Endodermal cell (in vitro differentiated cells): ENCODE results near the gene HLF. TPM values are rescaled to one million over a fixed set of nuclear protein-coding genes. Genes with fewer than 3 reads are reported as not detected.

ENCODE experiments used
- DNase-seq: peaks from one replicate; pipeline ENCODE4 v3.0.0-alpha.2; 2017
- H3K27ac ChIP-seq: 2 replicates; pipeline ENCODE4 v1.5.1; 2013; ENCODE audit warnings: mild to moderate bottlenecking, low read depth, low read length, moderate library complexity
- H3K27me3 ChIP-seq: 2 replicates; pipeline ENCODE4 v1.6.1; 2013; ENCODE audit warnings: mild to moderate bottlenecking, low read length, moderate library complexity; ENCODE audit not compliant: insufficient read depth, control insufficient read depth, poor library complexity, severe bottlenecking
- H3K36me3 ChIP-seq: 2 replicates; pipeline ENCODE4 v1.7.0; 2013; ENCODE audit warnings: mild to moderate bottlenecking, low read length, moderate library complexity; ENCODE audit not compliant: control insufficient read depth, insufficient read depth
- H3K4me1 ChIP-seq: one replicate; pipeline ENCODE4 v1.7.0; 2013; ENCODE audit warnings: low read length; ENCODE audit not compliant: control insufficient read depth, insufficient read depth
- H3K4me3 ChIP-seq: 2 replicates; pipeline ENCODE4 v1.5.1; 2013; ENCODE audit warnings: mild to moderate bottlenecking, low read length, moderate library complexity
- H3K9ac ChIP-seq: 2 replicates; pipeline ENCODE4 v1.6.1; 2013; ENCODE audit warnings: mild to moderate bottlenecking, low read length, moderate library complexity; ENCODE audit not compliant: poor library complexity, severe bottlenecking; ENCODE audit errors: extremely low read depth
- H3K9me3 ChIP-seq: 2 replicates; pipeline ENCODE4 v1.6.1; 2013; ENCODE audit warnings: mild to moderate bottlenecking, low read length, moderate library complexity; ENCODE audit not compliant: control insufficient read depth
- H3K27ac Mint-ChIP-seq: 2 replicates; pipeline ENCODE4 v1.8.0; 2020; ENCODE audit warnings: mixed read lengths
- H3K27me3 Mint-ChIP-seq: 2 replicates; pipeline ENCODE4 v1.8.0; 2021; ENCODE audit warnings: mild to moderate bottlenecking, mixed read lengths; ENCODE audit not compliant: insufficient read depth
- H3K36me3 Mint-ChIP-seq: 2 replicates; pipeline ENCODE4 v1.8.0; 2020; ENCODE audit warnings: low read depth, mixed read lengths
- H3K4me1 Mint-ChIP-seq: 2 replicates; pipeline ENCODE4 v1.8.0; 2020; ENCODE audit warnings: mixed read lengths
- H3K4me3 Mint-ChIP-seq: 2 replicates; pipeline ENCODE4 v1.8.0; 2020; ENCODE audit warnings: mild to moderate bottlenecking, moderate library complexity, mixed read lengths
- H3K9me3 Mint-ChIP-seq: 2 replicates; pipeline ENCODE4 v1.8.0; 2020; ENCODE audit warnings: mild to moderate bottlenecking, mixed read lengths
- WGBS, 2 experiments: methylation state at CpG; one replicate each; pipeline versions ENCODE4 v1.1.5 to v1.1.7; 2013; ENCODE audit warnings: missing lambda C conversion rate in 2 of 2, mixed read lengths in 1 of 2; ENCODE audit not compliant: insufficient coverage in 1 of 2, insufficient read length in 1 of 2; 5-methylcytosine and 5-hydroxymethylcytosine counted together
- total RNA-seq, 2 donors: library from RNA; stranded (reverse); fragmentation: NEBNext Ultra II Directional in 1 of 2; extraction: Animal tissue kit (Norgen Biotek cat#: 25700) in 1 of 2; gene quantifications; 2 replicates in 1 of 2; 3 replicates in 1 of 2; pipeline ENCODE4 v1.2.1, GENCODE V29; 2021
- TF ChIP-seq, protein P1 (sequence below): fragments of 200-600 bp; sonication (generic); conservative IDR thresholded peaks from 2 replicates; pipeline ENCODE4 v1.5.0; 2021; ENCODE audit warnings: antibody characterized with exemption, mild to moderate bottlenecking

Gene HLF
- total RNA-seq, 2 donors from 2014 or later, result not detected

DNA sequence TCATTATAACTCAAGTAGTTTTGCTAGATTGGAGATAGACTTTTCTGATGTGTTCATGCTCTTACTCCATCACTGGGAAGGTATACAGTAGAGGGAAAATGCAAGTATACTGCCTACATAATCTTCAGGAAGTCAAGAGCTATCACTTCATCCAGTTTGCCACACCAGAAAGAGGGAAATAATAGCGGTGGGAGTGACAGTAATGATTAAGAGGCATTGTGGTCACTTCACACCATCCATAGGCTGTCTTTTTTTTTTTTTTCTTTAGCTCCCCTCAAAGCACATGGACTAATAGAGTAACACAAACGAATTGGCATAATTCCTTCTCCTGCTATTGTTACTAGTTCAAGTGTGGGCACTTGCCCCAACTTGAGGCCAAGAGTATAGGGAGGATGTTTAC is 28.4 kb upstream of the HLF start:
- peaks cover 47% of the 10 kb centered on the region for H3K27me3 Mint-ChIP-seq
- DNase-seq, result no peak
- Histone ChIP-seq H3K27me3 (peaks cover 37% of the 10 kb centered on the region), H3K36me3 (no peaks in the 10 kb centered on the region), H3K4me1 (no peaks in the 10 kb centered on the region), H3K27ac (no peak overlapping the region), H3K9me3 (no peaks in the 10 kb centered on the region), H3K4me3 (no peak overlapping the region), H3K9ac (no peak overlapping the region)
- H3K36me3 Mint-ChIP-seq, result no peaks in the 10 kb centered on the region
- WGBS, 2 experiments, result 92% methylated on average over 1 of the region's 2 CpGs; no CpG with 5 or more reads in 1 of the 2 experiments
- no peaks in the 10 kb centered on the region for H3K9me3 Mint-ChIP-seq
- peaks cover 12% of the 10 kb centered on the region for H3K4me1 Mint-ChIP-seq
- TF ChIP-seq, protein P1, sequence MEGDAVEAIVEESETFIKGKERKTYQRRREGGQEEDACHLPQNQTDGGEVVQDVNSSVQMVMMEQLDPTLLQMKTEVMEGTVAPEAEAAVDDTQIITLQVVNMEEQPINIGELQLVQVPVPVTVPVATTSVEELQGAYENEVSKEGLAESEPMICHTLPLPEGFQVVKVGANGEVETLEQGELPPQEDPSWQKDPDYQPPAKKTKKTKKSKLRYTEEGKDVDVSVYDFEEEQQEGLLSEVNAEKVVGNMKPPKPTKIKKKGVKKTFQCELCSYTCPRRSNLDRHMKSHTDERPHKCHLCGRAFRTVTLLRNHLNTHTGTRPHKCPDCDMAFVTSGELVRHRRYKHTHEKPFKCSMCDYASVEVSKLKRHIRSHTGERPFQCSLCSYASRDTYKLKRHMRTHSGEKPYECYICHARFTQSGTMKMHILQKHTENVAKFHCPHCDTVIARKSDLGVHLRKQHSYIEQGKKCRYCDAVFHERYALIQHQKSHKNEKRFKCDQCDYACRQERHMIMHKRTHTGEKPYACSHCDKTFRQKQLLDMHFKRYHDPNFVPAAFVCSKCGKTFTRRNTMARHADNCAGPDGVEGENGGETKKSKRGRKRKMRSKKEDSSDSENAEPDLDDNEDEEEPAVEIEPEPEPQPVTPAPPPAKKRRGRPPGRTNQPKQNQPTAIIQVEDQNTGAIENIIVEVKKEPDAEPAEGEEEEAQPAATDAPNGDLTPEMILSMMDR, result no peak
- H3K27ac Mint-ChIP-seq, result no peak overlapping the region
- no peak overlapping the region for H3K4me3 Mint-ChIP-seq

DNA sequence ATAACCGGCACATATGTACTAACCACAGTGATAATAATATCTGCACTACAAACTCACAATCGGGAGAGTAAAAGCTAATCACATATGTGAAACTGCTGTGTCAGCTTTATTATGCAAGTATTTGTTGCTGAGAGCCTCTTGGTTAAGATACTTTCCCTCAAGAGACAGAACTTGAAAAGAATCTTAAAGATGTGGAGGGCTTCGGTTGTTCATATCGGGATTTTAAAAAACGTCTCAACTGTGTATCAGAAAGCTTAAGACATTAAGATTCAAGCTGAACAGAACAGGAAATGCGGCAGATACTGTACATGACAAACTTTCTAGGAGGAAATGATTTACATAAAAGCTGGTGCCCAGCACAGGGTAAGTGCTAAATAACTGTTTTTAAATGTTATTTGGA is 27.5 kb upstream of the HLF start:
- H3K27me3 ChIP-seq, result peaks cover 39% of the 10 kb centered on the region
- TF ChIP-seq, protein P1, result no peak
- H3K27me3 Mint-ChIP-seq, result peaks cover 53% of the 10 kb centered on the region
- 93 to 97% methylated on average over 5 to 6 of the region's 6 CpGs for WGBS, 2 experiments
- no peak overlapping the region for H3K27ac ChIP-seq
- H3K4me1 Mint-ChIP-seq, result peaks cover 12% of the 10 kb centered on the region
- H3K4me3 ChIP-seq, result no peak overlapping the region
- H3K4me1 ChIP-seq, result no peaks in the 10 kb centered on the region
- no peak overlapping the region for H3K9ac ChIP-seq
- H3K36me3 ChIP-seq, result no peaks in the 10 kb centered on the region
- no peak for DNase-seq
- no peaks in the 10 kb centered on the region for H3K9me3 Mint-ChIP-seq
- no peak overlapping the region for H3K4me3 Mint-ChIP-seq
- H3K36me3 Mint-ChIP-seq, result no peaks in the 10 kb centered on the region
- no peaks in the 10 kb centered on the region for H3K9me3 ChIP-seq
- H3K27ac Mint-ChIP-seq, result no peak overlapping the region

DNA sequence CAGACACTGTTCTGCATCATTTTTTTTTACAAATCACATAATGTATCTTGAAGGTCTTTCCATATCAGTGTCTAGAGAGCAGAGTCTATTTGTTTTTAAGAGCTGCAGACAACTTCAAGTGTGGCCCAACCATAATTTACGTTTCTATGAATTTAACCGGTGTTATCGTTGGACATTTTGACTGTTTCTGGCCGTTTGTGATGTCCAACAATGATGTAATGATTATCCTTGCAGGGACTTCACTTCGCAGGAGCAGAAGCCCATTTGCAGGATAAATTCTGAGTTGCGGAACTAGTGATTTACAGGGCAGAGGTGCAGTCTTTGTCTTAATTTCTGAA is 26.9 kb upstream of the HLF start:
- Mint-ChIP-seq H3K27ac (no peak overlapping the region), H3K36me3 (no peaks in the 10 kb centered on the region), H3K4me1 (peaks cover 12% of the 10 kb centered on the region), H3K4me3 (peak overlapping the region; percentile 67), H3K9me3 (no peaks in the 10 kb centered on the region), H3K27me3 (peaks cover 53% of the 10 kb centered on the region)
- no peaks in the 10 kb centered on the region for H3K9me3 ChIP-seq
- no peak overlapping the region for H3K27ac ChIP-seq
- no peak overlapping the region for H3K9ac ChIP-seq
- peak overlapping the region; percentile 86 for H3K4me3 ChIP-seq
- H3K27me3 ChIP-seq, result peaks cover 43% of the 10 kb centered on the region
- no peaks in the 10 kb centered on the region for H3K4me1 ChIP-seq
- DNase-seq, result no peak
- H3K36me3 ChIP-seq, result no peaks in the 10 kb centered on the region
- TF ChIP-seq, protein P1, result no peak
- WGBS, 2 experiments, result 69 to 76% methylated on average over 6 of the region's 6 CpGs
